Lung (tissue), 12 donors: ENCODE results near the gene CPT1B. TPM values are rescaled to one million over a fixed set of nuclear protein-coding genes. Genes with fewer than 3 reads are reported as not detected.
"Not testable (repeated sequence)": the region's sequence is repeated elsewhere in the genome, so short reads cannot be mapped to it uniquely, and the experiment has no call there.

Experiments
- ATAC-seq: fragments of 200-7000 bp; cut with Tn5 transposase; one replicate; pipeline ENCODE4 v1.9.1; 2020; ENCODE audit warnings: moderate number of reproducible peaks; ENCODE audit not compliant: insufficient read depth, low FRiP score
- DNase-seq, 3 donors: peaks; one replicate each; pipeline ENCODE4 v3.0.0-alpha.2; 2013 to 2017
- H3K27ac ChIP-seq, 2 donors: one replicate each; pipeline ENCODE4 v1.5.1; 2013; ENCODE audit warnings: mild to moderate bottlenecking in 2 of 2, moderate library complexity in 2 of 2, control low read depth in 1 of 2, inconsistent platforms in 1 of 2, low read depth in 1 of 2, low read length in 1 of 2
- H3K27me3 ChIP-seq, 3 donors: one replicate each; pipeline ENCODE4 v1.5.1; 2013; ENCODE audit warnings: low read length in 2 of 3; ENCODE audit not compliant: control insufficient read depth in 3 of 3, insufficient read depth in 3 of 3
- H3K36me3 ChIP-seq, 4 donors: one replicate each; pipeline ENCODE4 v1.5.1; 2013; ENCODE audit warnings: low read length in 4 of 4, mild to moderate bottlenecking in 1 of 4, moderate library complexity in 1 of 4; ENCODE audit not compliant: control insufficient read depth in 4 of 4, insufficient read depth in 4 of 4
- H3K4me1 ChIP-seq, 5 donors: one replicate each; pipeline ENCODE4 v1.5.1; 2013; ENCODE audit warnings: low read length in 5 of 5, mild to moderate bottlenecking in 2 of 5, moderate library complexity in 1 of 5; ENCODE audit not compliant: control insufficient read depth in 5 of 5, insufficient read depth in 5 of 5
- H3K4me3 ChIP-seq: one replicate; pipeline ENCODE4 v1.5.1; 2013; ENCODE audit warnings: mild to moderate bottlenecking, control low read depth, moderate library complexity
- H3K9ac ChIP-seq, 2 donors: one replicate each; pipeline ENCODE4 v1.5.1; 2013; ENCODE audit warnings: low read length in 2 of 2, control low read depth in 1 of 2; ENCODE audit not compliant: insufficient read depth in 1 of 2
- H3K9me3 ChIP-seq, 4 donors: one replicate each; pipeline ENCODE4 v1.5.1; 2013; ENCODE audit warnings: low read length in 3 of 4, mild to moderate bottlenecking in 1 of 4, moderate library complexity in 1 of 4; ENCODE audit not compliant: control insufficient read depth in 4 of 4, insufficient read depth in 3 of 4
- CTCF ChIP-seq: IDR thresholded peaks from 2 replicates; pipeline ENCODE4 v1.5.1; 2012; ENCODE audit warnings: mild to moderate bottlenecking; ENCODE audit errors: control extremely low read depth, extremely low read depth
- WGBS, 2 donors: extraction: QIAGEN DNeasy Blood & Tissue Kit; methylation state at CpG; one replicate each; pipeline ENCODE4 v1.1.7; 2013; 5-methylcytosine and 5-hydroxymethylcytosine counted together
- polyA plus RNA-seq, 2 donors: library from polyadenylated mRNA; stranded (reverse); fragments of 200-250 nt; gene quantifications; one replicate each; pipeline ENCODE4 v1.2.1, GENCODE V29; 2013
- total RNA-seq, 2 donors: library from RNA; depleted of rRNA in 1 of 2; stranded (reverse); fragments of >200 nt in 1 of 2; gene quantifications; one replicate each; pipeline ENCODE4 v1.2.1, GENCODE V29; 2014 to 2021
- donor health status: control.
- donor health status: control.
- donor health status: Bipolar disorder and iron deficiency.
- donor health status: healthy.
- donor health status: DM: yes; HTN: yes; CAD: no.

Gene CPT1B
- total and polyA plus RNA-seq, 4 donors, result 5.7 to 21.2 (median 13.2) TPM

GRCh38 chr22:50521710-50522109, 56.5 kb downstream of the CPT1B start:
- Histone ChIP-seq H3K4me1 (peaks cover 0 to 14% (median 5%) of the 10 kb centered on the region in 5 donors), H3K36me3 (peaks cover 0 to 55% (median 25%) of the 10 kb centered on the region in 4 donors), H3K9me3 (no peaks in the 10 kb centered on the region), H3K27ac (no peak overlapping the region), H3K4me3 (no peak overlapping the region), H3K9ac (no peak overlapping the region), H3K27me3 (no peaks in the 10 kb centered on the region)
- no peak for TF ChIP-seq CTCF
- DNase-seq, result no peak
- WGBS, 2 donors, result 95 to 96% methylated on average over 10 of the region's 10 CpGs
- ATAC-seq, result no peak

DNA sequence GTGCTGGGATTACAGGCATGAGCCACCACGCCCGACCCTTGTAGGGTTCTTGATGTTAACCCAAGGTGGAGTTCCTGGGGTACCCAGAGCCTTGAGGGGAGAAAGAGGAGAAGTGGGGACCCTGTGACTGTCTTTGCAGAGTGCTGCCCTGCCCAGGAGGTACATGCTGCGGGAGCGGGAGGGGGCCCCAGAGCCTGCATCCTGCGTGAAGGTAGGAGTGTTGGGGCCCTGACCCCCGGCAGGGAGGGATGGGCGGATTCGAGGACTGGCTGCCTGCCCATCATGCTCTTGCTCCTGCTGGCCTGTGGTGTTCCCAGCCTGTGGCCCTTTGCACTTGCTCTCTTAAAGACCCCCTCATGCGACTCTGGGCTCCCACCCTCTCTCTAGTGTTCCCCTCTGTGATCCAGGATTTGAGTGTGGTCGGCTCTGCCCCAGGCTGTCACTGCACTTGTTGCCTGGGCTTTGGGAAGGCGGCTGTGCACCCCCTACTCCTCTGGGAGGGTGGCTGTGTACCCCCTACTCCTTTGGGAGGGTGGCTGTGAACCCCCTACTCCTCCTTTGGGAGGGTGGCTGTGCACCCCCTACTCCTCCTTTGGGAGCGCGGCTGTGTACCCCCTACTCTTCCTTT, 57.3 kb downstream of the CPT1B start:
- Histone ChIP-seq H3K36me3 (peaks cover 0 to 60% (median 27%) of the 10 kb centered on the region in 4 donors), H3K9ac (no peak overlapping the region), H3K9me3 (no peaks in the 10 kb centered on the region), H3K27me3 (no peaks in the 10 kb centered on the region), H3K27ac (no peak overlapping the region), H3K4me1 (peaks cover 0 to 11% (median 4%) of the 10 kb centered on the region in 5 donors), H3K4me3 (no peak overlapping the region)
- no peak for DNase-seq
- no peak for ATAC-seq
- no peak for TF ChIP-seq CTCF
- 96 to 97% methylated on average over 13 of the region's 13 CpGs for WGBS, 2 donors

- H3K36me3 ChIP-seq, result peaks cover 0 to 60% (median 27%) of the 10 kb centered on the region in 4 donors
- not testable (repeated sequence) for H3K9me3 ChIP-seq, H3K4me3 ChIP-seq, H3K27me3 ChIP-seq, DNase-seq, H3K27ac ChIP-seq, ATAC-seq, H3K9ac ChIP-seq
- H3K4me1 ChIP-seq, result peaks cover 0 to 11% (median 4%) of the 10 kb centered on the region in 5 donors
- WGBS, 2 donors, result 96 to 97% methylated on average over 8 of the region's 8 CpGs
Measured at GRCh38 chr22:50520184-50520583, 58.0 kb downstream of the CPT1B start.

DNA sequence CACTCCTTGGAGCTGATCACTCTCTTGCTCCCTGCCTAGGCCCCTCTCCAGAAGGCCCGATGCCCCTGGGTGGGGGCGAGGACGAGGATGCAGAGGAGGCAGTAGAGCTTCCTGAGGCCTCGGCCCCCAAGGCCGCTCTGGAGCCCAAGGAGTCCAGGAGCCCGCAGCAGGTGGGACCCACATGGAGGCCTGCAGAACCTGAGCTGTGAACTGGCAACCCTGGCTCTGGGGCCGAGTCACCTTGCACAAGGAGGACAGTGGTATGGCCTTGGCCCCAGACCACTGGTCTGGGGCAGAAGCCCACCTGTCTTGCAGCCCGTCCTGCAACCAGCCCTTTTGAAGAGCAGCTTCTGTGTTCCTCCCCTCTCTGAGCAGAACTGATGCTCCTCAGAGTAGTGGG, 59.1 kb downstream of the CPT1B start:
- whole genome bisulfite sequencing, 2 donors, result 96 to 98% methylated on average over 8 of the region's 8 CpGs
- peaks cover 0 to under 1% (median 0%) of the 10 kb centered on the region in 5 donors for H3K4me1 ChIP-seq
- H3K27ac ChIP-seq, result no peak overlapping the region
- H3K9ac ChIP-seq, result no peak overlapping the region
- no peaks in the 10 kb centered on the region for H3K27me3 ChIP-seq
- ATAC-seq (no peak), DNase-seq (no peak)
- H3K4me3 ChIP-seq, result no peak overlapping the region
- no peak for TF ChIP-seq CTCF
- no peaks in the 10 kb centered on the region for H3K9me3 ChIP-seq
- peaks cover 0 to 60% (median 27%) of the 10 kb centered on the region in 4 donors for H3K36me3 ChIP-seq

Other genes with a start within 250 kb of the CPT1B start
- 10 to 100 TPM; 48.1 to 70.0 TPM for gene PPP6R2, start 235.1 kb downstream of the CPT1B start, total RNA-seq
- 10 to 100 TPM; 35.2 to 45.1 TPM for gene PPP6R2, start 235.1 kb downstream of the CPT1B start, polyA plus RNA-seq
- 10 to 100 TPM; 30.1 to 76.9 TPM for gene SBF1, start 103.4 kb downstream of the CPT1B start, total RNA-seq
- gene SBF1, start 103.4 kb downstream of the CPT1B start, polyA plus RNA-seq, result 10 to 100 TPM; 34.2 to 34.3 TPM
- 1 to 10 TPM in 1 of 2 donors, under 1 TPM in 1; 0.74 to 5.7 TPM for gene ADM2, start 96.9 kb downstream of the CPT1B start, total RNA-seq
- gene ADM2, start 96.9 kb downstream of the CPT1B start, polyA plus RNA-seq, result 1 to 10 TPM; 2.2 to 3.1 TPM
- not detected for gene MIOX, start 91.6 kb downstream of the CPT1B start, total RNA-seq
- gene MIOX, start 91.6 kb downstream of the CPT1B start, polyA plus RNA-seq, result under 1 TPM in 1 of 2 donors, not detected in 1; 0.08 TPM
- 10 to 100 TPM; 29.8 to 84.6 TPM for gene LMF2, start 70.7 kb downstream of the CPT1B start, total RNA-seq
- 10 to 100 TPM; 47.8 to 53.0 TPM for gene LMF2, start 70.7 kb downstream of the CPT1B start, polyA plus RNA-seq
- 10 to 100 TPM; 30.2 to 56.3 TPM for gene NCAPH2, start 70.2 kb downstream of the CPT1B start, total RNA-seq
- gene NCAPH2, start 70.2 kb downstream of the CPT1B start, polyA plus RNA-seq, result 10 to 100 TPM; 27.8 to 64.4 TPM
- gene SCO2, start 52.8 kb downstream of the CPT1B start, total RNA-seq, result 1 to 10 TPM in 1 of 2 donors, under 1 TPM in 1; 0.37 to 9.1 TPM
- gene SCO2, start 52.8 kb downstream of the CPT1B start, polyA plus RNA-seq, result 1 to 10 TPM; 3.0 to 9.3 TPM
- gene TYMP, start 48.4 kb downstream of the CPT1B start, total RNA-seq, result 100 to 1,000 TPM in 1 of 2 donors, 10 to 100 TPM in 1; 52.7 to 367 TPM
- 100 to 1,000 TPM in 1 of 2 donors, 10 to 100 TPM in 1; 99.2 to 641 TPM for gene TYMP, start 48.4 kb downstream of the CPT1B start, polyA plus RNA-seq
- 1 to 10 TPM in 1 of 2 donors, under 1 TPM in 1; 0.85 to 1.0 TPM for gene KLHDC7B, start 32.5 kb downstream of the CPT1B start, total RNA-seq
- gene KLHDC7B, start 32.5 kb downstream of the CPT1B start, polyA plus RNA-seq, result 1 to 10 TPM in 1 of 2 donors, under 1 TPM in 1; 0.39 to 1.6 TPM
- not detected for gene SYCE3, start 15.5 kb downstream of the CPT1B start, total RNA-seq
- 1 to 10 TPM; 1.1 to 1.7 TPM for gene SYCE3, start 15.5 kb downstream of the CPT1B start, polyA plus RNA-seq
- 10 to 100 TPM; 59.4 to 87.3 TPM for gene CHKB, start 4.4 kb upstream of the CPT1B start, total RNA-seq
- gene CHKB, start 4.4 kb upstream of the CPT1B start, polyA plus RNA-seq, result 100 to 1,000 TPM in 1 of 2 donors, 10 to 100 TPM in 1; 62.4 to 142 TPM
- gene MAPK8IP2, start 22.4 kb upstream of the CPT1B start, total RNA-seq, result 1 to 10 TPM; 1.2 to 2.7 TPM
- gene MAPK8IP2, start 22.4 kb upstream of the CPT1B start, polyA plus RNA-seq, result 1 to 10 TPM in 1 of 2 donors, under 1 TPM in 1; 0.91 to 1.1 TPM
- 10 to 100 TPM; 21.2 to 57.7 TPM for gene ARSA, start 49.7 kb upstream of the CPT1B start, total RNA-seq
- gene ARSA, start 49.7 kb upstream of the CPT1B start, polyA plus RNA-seq, result 10 to 100 TPM; 34.7 to 46.3 TPM
- gene SHANK3, start 94.4 kb upstream of the CPT1B start, total RNA-seq, result 10 to 100 TPM; 17.1 to 44.0 TPM
- gene SHANK3, start 94.4 kb upstream of the CPT1B start, polyA plus RNA-seq, result 10 to 100 TPM; 15.5 to 28.5 TPM
- 1 to 10 TPM in 1 of 2 donors, under 1 TPM in 1; 0.26 to 1.1 TPM for gene ACR, start 159.8 kb upstream of the CPT1B start, total RNA-seq
- 1 to 10 TPM in 1 of 2 donors, under 1 TPM in 1; 0.44 to 3.3 TPM for gene ACR, start 159.8 kb upstream of the CPT1B start, polyA plus RNA-seq
- 10 to 100 TPM; 33.1 to 53.4 TPM for gene RABL2B, start 205.2 kb upstream of the CPT1B start, total RNA-seq
- 10 to 100 TPM; 25.1 to 31.8 TPM for gene RABL2B, start 205.2 kb upstream of the CPT1B start, polyA plus RNA-seq